HG03575 (cell line): ENCODE results near the gene LY6G6F.

ENCODE experiments used
- ATAC-seq: cut with Tn5 transposase; IDR thresholded peaks from one replicate; pipeline ENCODE4 v1.9.1; 2021; ENCODE audit not compliant: unreplicated experiment, insufficient number of reproducible peaks, low FRiP score; ENCODE audit errors: extremely low read depth

Gene LY6G6F

GRCh38 chr6:31720196-31720770 lies 13.6 kb downstream of the LY6G6F start:
- ATAC-seq, result no peak

- ATAC-seq, result no peak
Measured at GRCh38 chr6:31721351-31722020, 14.8 kb downstream of the LY6G6F start, which contains the start of gene LY6G6C. Gene LY6G6C, minus strand, starts transcription at chr6:31721746. Its CDS starts 67 bp downstream, at chr6:31721679.

GRCh38 chr6:31722173-31722572 lies 15.5 kb downstream of the LY6G6F start:
- no peak for ATAC-seq

GRCh38 chr6:31723245-31723979 lies 16.7 kb downstream of the LY6G6F start, which contains the start of gene MPIG6B:
Gene MPIG6B, plus strand, starts transcription at chr6:31723373. Its CDS starts 11 bp downstream, at chr6:31723384.
- no peak for ATAC-seq

GRCh38 chr6:31723980-31724691 lies 17.5 kb downstream of the LY6G6F start:
- ATAC-seq, result no peak

- ATAC-seq, result no peak
Measured at GRCh38 chr6:31725502-31726350, 19.1 kb downstream of the LY6G6F start.

- no peak for ATAC-seq
Measured at GRCh38 chr6:31727034-31727716, 20.5 kb downstream of the LY6G6F start.

- ATAC-seq, result no peak
Measured at GRCh38 chr6:31727717-31728671, 21.3 kb downstream of the LY6G6F start.

GRCh38 chr6:31728767-31729514 lies 22.3 kb downstream of the LY6G6F start, which contains the start of gene DDAH2:
Gene DDAH2, minus strand, starts transcription at chr6:31729299. Its CDS starts 138 bp downstream, at chr6:31729161.
- ATAC-seq, result no peak

- ATAC-seq, result no peak
Measured at GRCh38 chr6:31729515-31729978, 22.9 kb downstream of the LY6G6F start.

- no peak for ATAC-seq
Measured at GRCh38 chr6:31729979-31730630, 23.4 kb downstream of the LY6G6F start.

GRCh38 chr6:31730631-31731086 lies 24.0 kb downstream of the LY6G6F start:
- no peak for ATAC-seq

GRCh38 chr6:31732029-31732428 lies 25.4 kb downstream of the LY6G6F start:
- ATAC-seq, result no peak

- no peak for ATAC-seq
Measured at GRCh38 chr6:31733734-31734133, 27.1 kb downstream of the LY6G6F start.

GRCh38 chr6:31734247-31734820 lies 27.7 kb downstream of the LY6G6F start:
- no peak for ATAC-seq
